ENCODE measurements around the gene SLC7A5.

Gene SLC7A5

GRCh38 chr16:87850009-87851006 is 19.0 kb downstream of the SLC7A5 start:
- peak; percentile 87 for DNase-seq (ENCODE audit: low spot score)
- peak; percentile 92 for TF ChIP-seq CTCF (IDR thresholded peaks at IDR 0.05; ENCODE audit: extremely low read depth, missing control alignments)

DNA sequence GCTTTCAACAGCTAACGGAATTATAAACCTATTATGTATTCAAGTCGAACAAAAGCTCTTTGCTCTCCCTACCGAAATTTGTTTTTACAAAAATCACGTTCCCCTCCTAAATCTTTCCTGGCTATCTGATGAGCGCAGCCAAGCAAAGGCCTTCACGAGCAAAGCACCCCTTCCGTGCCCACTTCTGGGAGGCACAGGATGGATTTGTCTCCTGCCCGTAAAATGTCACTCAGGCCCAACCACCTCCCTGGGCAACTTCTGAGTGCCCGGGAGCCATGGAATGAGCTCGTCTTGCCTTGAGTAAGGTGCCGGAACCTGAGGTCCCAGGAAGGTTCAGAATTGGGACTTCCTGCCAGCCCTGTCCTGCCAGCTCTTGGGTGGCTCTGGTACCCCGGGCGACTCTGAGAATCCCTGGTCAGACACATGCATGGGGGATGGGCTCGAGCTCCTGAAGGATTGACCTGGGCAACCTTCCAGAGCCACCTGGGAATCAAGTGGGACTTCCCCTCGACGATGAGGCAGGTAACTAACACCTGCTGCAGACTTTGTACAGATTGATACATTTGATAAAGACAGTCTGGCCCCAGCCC is 19.8 kb downstream of the SLC7A5 start:
- no peak for DNase-seq (ENCODE audit: low spot score)
- no peak for TF ChIP-seq CTCF (IDR thresholded peaks at IDR 0.05; ENCODE audit: extremely low read depth, missing control alignments)

- no peak for DNase-seq (ENCODE audit: low spot score)
- TF ChIP-seq CTCF (IDR thresholded peaks at IDR 0.05; ENCODE audit: extremely low read depth, missing control alignments), result no peak
These were observed 20.5 kb downstream of the SLC7A5 start for GRCh38 chr16:87848676-87849345.

DNA sequence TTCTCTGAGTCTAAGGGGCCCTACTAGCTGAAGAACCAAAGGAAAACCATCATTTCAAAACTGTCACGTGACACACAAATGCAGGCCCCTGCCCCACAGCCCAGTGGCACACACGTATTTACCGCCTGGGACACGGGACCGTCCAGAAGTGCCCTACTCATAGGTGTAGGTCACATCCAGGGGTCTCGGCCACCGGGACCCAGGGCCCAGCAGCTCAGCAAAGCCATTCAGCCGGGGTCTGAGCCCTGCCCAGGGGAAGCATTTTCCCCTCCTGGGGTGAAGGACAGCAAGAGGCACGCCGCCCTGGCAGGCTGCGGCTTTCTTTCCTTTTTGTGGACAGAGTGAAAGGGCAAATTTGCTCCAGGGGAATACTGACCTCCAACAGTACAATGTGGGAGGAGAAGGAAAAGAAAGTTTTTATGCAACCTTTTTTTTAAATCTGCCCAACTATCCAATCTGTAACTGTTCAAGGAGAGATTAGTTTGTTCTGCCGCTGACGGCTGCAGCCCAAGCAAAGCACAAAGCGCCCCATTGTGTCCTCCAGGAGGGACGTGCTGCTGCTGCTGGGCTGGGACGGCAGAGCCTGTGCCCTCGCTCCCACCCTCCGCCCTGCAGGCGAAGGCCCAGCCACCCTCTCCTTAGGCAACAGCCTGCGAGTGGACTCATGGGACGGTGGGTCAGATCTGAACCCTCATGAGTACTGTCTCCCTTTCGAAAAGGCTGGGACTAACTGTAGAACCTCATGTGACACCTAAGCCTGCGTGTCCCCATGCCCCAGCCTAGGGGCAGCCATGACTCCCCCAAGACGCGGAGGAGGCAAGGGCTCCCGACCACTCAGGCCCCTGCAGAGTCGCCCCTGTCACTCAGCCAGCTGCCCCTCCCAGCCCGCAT is 21.3 kb downstream of the SLC7A5 start:
- no peak for DNase-seq (ENCODE audit: low spot score)
- no peak for TF ChIP-seq CTCF (IDR thresholded peaks at IDR 0.05; ENCODE audit: extremely low read depth, missing control alignments)

DNA sequence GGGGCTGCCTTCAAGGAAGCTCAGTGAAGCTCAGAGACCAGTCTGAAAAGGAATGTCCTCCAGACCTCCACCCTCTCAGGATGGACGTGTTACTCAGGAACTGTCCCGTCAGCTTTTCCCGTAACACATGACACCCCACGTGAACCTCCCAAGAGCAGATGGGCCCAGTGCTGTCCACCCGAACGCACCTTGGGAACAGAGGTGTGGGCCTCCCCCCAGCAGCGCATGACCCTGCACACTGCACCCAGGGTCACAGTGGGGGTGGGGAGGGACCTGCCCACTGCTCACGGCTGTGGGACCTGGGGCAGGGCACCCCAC is 21.9 kb downstream of the SLC7A5 start:
- TF ChIP-seq CTCF (IDR thresholded peaks at IDR 0.05; ENCODE audit: extremely low read depth, missing control alignments), result no peak

DNA sequence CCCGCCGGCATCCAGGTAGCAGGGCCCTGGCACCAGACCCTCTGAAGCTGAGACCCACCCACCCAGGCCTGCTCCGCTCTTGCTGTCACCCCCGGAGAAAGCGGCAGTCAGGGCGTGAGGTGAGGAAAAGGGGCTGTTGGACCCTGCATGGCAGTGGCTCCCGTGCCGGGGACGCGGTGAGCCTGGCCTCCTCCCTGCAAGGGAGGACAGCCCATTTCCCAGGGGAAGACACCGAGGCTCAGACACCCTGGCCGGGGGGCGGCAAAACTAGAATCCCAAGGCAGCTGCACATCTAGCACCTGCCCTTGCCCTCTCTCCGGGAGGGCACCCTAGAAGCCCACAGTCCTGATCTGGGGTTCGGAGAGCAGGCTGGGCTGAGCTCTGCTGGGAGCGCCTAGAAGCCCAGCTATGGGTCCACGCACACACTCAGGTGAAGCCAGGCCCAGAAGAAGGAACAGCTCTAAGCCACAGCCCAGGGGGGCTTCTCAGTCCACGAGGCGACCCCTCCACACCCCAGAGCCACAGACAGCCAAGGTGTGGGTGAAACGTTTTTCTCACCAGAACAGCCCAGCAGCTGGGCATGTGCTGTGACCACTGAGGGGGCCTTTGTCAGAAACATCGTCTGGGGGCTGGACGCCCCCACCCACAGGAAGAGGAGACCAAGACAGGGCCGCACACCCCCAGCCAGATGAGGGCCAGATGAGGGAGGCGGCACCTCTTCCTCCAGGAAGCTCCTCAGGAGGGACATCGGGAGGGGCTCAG is 22.4 kb downstream of the SLC7A5 start:
- DNase-seq (ENCODE audit: low spot score), result no peak
- TF ChIP-seq CTCF (IDR thresholded peaks at IDR 0.05; ENCODE audit: extremely low read depth, missing control alignments), result no peak

More for the DNA sequence above, 21.9 kb downstream of the SLC7A5 start:
- no peak for DNase-seq (ENCODE audit: low spot score)
